Tibial nerve (tissue), 4 donors: ENCODE measurements around the gene IL1RN. TPM values are rescaled to one million over a fixed set of nuclear protein-coding genes. Genes with fewer than 3 reads are reported as not detected.

Source experiments
- DNase-seq, 2 donors: peaks; one replicate each; pipeline ENCODE4 v3.0.0-alpha.2; 2019; ENCODE audit warnings: low spot score in 2 of 2
- H3K27ac ChIP-seq, 4 donors: fragments of 200-600 bp; sonication (generic) in 3 of 4; one replicate each; pipeline ENCODE4 v1.5.1; 2017 to 2019; ENCODE audit warnings: mild to moderate bottlenecking in 1 of 4
- H3K27me3 ChIP-seq, 2 donors: fragments of 200-600 bp; sonication (generic) in 1 of 2; one replicate each; pipeline versions ENCODE4 v1.5.1 to v1.6.0; 2017 to 2019
- H3K36me3 ChIP-seq, 3 donors: fragments of 200-600 bp; sonication (generic); one replicate each; pipeline ENCODE4 v1.5.1; 2018 to 2019
- H3K4me1 ChIP-seq, 4 donors: fragments of 200-600 bp; sonication (generic) in 3 of 4; one replicate each; pipeline ENCODE4 v1.5.1; 2017 to 2019
- H3K4me3 ChIP-seq, 4 donors: fragments of 200-600 bp; sonication (generic) in 3 of 4; one replicate each; pipeline ENCODE4 v1.5.1; 2017 to 2019; ENCODE audit warnings: mild to moderate bottlenecking in 1 of 4, moderate library complexity in 1 of 4
- H3K9me3 ChIP-seq, 4 donors: fragments of 200-600 bp; sonication (generic) in 3 of 4; one replicate each; pipeline ENCODE4 v1.5.1; 2017 to 2019
- CTCF ChIP-seq, 5 experiments: fragments of 200-600 bp in 3 of 5; fragments of 450-650 bp in 2 of 5; sonication (generic) in 3 of 5; IDR thresholded peaks; one replicate each; pipeline ENCODE4 v1.5.1; 2016 to 2019; ENCODE audit warnings: antibody characterized with exemption in 5 of 5, mild to moderate bottlenecking in 3 of 5, moderate library complexity in 2 of 5
- EP300 ChIP-seq, 2 donors: sonication (generic); formaldehyde crosslinking; IDR thresholded peaks; one replicate each; pipeline ENCODE4 v1.6.1; 2017; ENCODE audit warnings: antibody characterized with exemption in 2 of 2, mild to moderate bottlenecking in 1 of 2
- POLR2A ChIP-seq, 2 donors: fragments of 450-650 bp; IDR thresholded peaks; one replicate each; pipeline ENCODE4 v1.6.1; 2017; ENCODE audit warnings: antibody characterized with exemption in 2 of 2, mild to moderate bottlenecking in 2 of 2, moderate library complexity in 2 of 2
- WGBS, 2 donors: methylation state at CpG; one replicate each; pipeline ENCODE4 v1.1.5; 2018; 5-methylcytosine and 5-hydroxymethylcytosine counted together
- total RNA-seq, 4 donors: library from RNA; depleted of rRNA; stranded (reverse); fragments of >200 nt; gene quantifications; one replicate each; pipeline ENCODE4 v1.1.0, GENCODE V29; 2016

The IL1RN gene
- total RNA-seq, 4 donors from 2014 or later, result 0.59 TPM; not detected in 3

GRCh38 chr2:113129519-113130078, 2.2 kb downstream of the IL1RN start:
- TF ChIP-seq POLR2A (IDR thresholded peaks at IDR 0.05) (no peak), EP300 (IDR thresholded peaks at IDR 0.05) (no peak), CTCF (IDR thresholded peaks at IDR 0.05) (no peak)

GRCh38 chr2:113131352-113132185, 4.2 kb downstream of the IL1RN start:
- Histone ChIP-seq H3K36me3 (no peaks in the 10 kb centered on the region), H3K4me1 (no peaks in the 10 kb centered on the region), H3K4me3 (no peak overlapping the region), H3K9me3 (no peaks in the 10 kb centered on the region), H3K27ac (no peak overlapping the region), H3K27me3 (no peaks in the 10 kb centered on the region)
- no peak for DNase-seq
- TF ChIP-seq CTCF (IDR thresholded peaks at IDR 0.05), result no peak
- TF ChIP-seq POLR2A (IDR thresholded peaks at IDR 0.05), result no peak
- TF ChIP-seq EP300 (IDR thresholded peaks at IDR 0.05), result no peak
- WGBS, 2 donors, result 73 to 79% methylated on average over 7 of the region's 7 CpGs

More at GRCh38 chr2:113129519-113130078, 2.2 kb downstream of the IL1RN start:
- H3K9me3 ChIP-seq, result no peaks in the 10 kb centered on the region
- H3K4me3 ChIP-seq, result no peak overlapping the region
- no peak overlapping the region for H3K27ac ChIP-seq
- no peaks in the 10 kb centered on the region for H3K36me3 ChIP-seq
- WGBS, 2 donors, result 45 to 64% methylated on average over 2 of the region's 2 CpGs
- no peak for DNase-seq
- H3K4me1 ChIP-seq, result no peaks in the 10 kb centered on the region
- H3K27me3 ChIP-seq, result no peaks in the 10 kb centered on the region

DNA sequence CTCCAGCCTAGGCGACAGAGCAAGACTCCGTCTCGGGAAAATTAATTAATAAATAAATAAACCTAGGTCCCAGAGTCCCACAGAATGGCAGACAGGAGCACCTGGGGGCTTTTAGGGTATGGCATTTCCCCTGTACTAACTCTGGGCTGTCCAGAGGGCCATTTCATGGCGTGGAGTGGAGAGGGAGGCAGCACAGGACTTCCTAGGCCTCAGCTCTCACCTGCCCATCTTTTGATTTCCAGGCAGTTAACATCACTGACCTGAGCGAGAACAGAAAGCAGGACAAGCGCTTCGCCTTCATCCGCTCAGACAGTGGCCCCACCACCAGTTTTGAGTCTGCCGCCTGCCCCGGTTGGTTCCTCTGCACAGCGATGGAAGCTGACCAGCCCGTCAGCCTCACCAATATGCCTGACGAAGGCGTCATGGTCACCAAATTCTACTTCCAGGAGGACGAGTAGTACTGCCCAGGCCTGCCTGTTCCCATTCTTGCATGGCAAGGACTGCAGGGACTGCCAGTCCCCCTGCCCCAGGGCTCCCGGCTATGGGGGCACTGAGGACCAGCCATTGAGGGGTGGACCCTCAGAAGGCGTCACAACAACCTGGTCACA, 5.1 kb downstream of the IL1RN start:
- Histone ChIP-seq H3K4me1 (no peaks in the 10 kb centered on the region), H3K36me3 (no peaks in the 10 kb centered on the region), H3K27me3 (no peaks in the 10 kb centered on the region), H3K4me3 (no peak overlapping the region), H3K27ac (no peak overlapping the region), H3K9me3 (no peaks in the 10 kb centered on the region)
- WGBS, 2 donors, result 88 to 95% methylated on average over 17 of the region's 17 CpGs
- TF ChIP-seq EP300 (IDR thresholded peaks at IDR 0.05), result no peak
- no peak for TF ChIP-seq POLR2A (IDR thresholded peaks at IDR 0.05)
- no peak for TF ChIP-seq CTCF (IDR thresholded peaks at IDR 0.05)
- DNase-seq, result no peak

- no peaks in the 10 kb centered on the region for H3K9me3 ChIP-seq
- no peaks in the 10 kb centered on the region for H3K4me1 ChIP-seq
- H3K4me3 ChIP-seq, result no peak overlapping the region
- H3K27me3 ChIP-seq, result no peaks in the 10 kb centered on the region
- 54 to 62% methylated on average over 7 of the region's 7 CpGs for WGBS, 2 donors
- H3K27ac ChIP-seq, result no peak overlapping the region
- no peaks in the 10 kb centered on the region for H3K36me3 ChIP-seq
- DNase-seq, result no peak
- TF ChIP-seq EP300 (IDR thresholded peaks at IDR 0.05) (no peak), POLR2A (IDR thresholded peaks at IDR 0.05) (no peak), CTCF (IDR thresholded peaks at IDR 0.05) (no peak)
These were observed 6.6 kb downstream of the IL1RN start for GRCh38 chr2:113133704-113134598.
